IPS-11a (cell line): ENCODE measurements around the gene SLC38A4.
A peak's percentile ranks its signal among the peaks of the same experiment; 100 is the strongest.
"Not testable (repeated sequence)": the region's sequence is repeated elsewhere in the genome, so short reads cannot be mapped to it uniquely, and the experiment has no call there.

Source experiments
- H3K4me3 ChIP-seq: one replicate; pipeline ENCODE4 v1.5.1; 2013; ENCODE audit warnings: low read depth, low read length, control low read depth

Gene SLC38A4

DNA sequence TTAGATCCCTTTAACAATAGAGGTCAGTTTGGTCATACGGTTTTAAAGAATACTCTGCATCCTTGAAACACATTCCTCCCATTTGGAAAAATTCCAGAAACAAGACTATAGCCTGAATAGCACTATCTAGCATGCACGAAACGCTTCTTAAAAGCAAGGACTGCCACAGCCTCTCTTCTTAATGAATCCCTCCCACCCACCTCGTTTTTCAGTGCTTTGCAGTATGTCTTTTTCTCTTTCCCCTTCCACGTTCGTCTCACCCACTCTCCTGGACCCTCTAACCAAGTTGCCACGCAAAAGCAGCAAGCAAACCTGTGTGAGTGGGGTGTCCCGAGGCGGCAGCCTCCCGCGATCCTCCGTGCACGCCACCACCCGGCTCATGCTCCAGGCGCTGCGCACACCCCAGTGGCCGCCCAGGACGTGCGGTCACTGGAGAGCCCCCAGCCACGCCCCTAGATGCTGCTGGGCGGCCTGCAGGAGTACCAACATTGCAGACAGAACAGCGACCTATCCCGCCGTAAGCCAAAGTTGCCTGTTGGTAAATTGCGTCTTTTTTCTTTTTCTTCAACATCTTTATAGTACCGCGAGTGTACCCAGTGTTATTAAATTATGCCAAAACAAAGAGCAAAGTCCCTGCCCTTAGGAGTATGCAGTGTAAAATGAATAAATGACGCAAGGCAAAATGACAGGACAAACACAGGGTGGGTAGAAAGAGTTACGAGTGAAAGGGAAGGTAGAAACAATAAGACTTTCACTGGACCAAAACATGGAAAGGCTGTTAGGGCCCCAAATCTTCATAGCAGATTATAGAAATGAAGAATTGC lies at the start of gene SLC38A4:
TSS of gene SLC38A4 (minus strand) at position 407 of the 824 bp plus-strand sequence. CDS start 32,926 bp downstream, outside the sequence.
- H3K4me3 ChIP-seq, result peak within 1 kb of the TSS; percentile 38

GRCh38 chr12:46875095-46875494 lies 49.3 kb upstream of the SLC38A4 start:
- no peak overlapping the region for H3K4me3 ChIP-seq

DNA sequence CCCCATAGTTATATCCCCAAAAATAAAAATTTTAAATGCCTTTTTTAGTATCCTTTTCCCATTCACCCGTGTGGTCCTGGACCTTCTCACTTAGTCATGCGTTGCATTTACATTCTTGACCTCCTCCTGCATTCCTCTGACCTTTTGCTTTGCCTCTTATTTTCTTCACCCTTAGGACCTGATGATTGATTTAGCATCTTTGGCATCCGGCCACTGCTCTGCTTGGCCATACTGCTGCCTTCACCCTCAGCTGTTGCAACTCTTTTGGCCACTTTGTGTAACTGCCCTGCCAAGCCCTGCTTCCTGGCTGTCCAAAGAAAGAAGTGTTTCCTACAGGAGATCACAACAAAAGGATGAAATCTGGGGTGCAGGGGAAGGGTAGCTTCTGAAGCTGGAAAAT lies 48.8 kb upstream of the SLC38A4 start:
- H3K4me3 ChIP-seq, result no peak overlapping the region

GRCh38 chr12:46872135-46872534 lies 46.3 kb upstream of the SLC38A4 start:
- H3K4me3 ChIP-seq, result no peak overlapping the region

DNA sequence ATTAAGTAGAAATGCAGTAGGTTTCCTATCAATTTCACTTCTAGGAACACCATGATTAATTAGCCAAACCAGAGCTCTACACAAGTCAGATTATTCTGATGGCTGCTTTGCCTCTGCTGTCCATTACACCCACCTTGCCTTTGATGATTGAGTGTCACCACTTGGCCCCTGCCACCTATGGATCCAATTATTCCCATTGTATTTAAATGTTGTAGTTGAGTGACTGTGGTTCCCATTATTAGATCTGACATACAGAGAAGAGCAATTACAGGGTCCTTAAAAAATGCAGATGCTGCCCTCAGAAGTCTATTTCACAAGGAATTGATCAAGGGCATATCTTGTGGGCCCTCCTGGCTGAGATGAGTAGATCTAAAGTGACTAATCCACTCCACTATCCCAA lies 39.5 kb upstream of the SLC38A4 start:
- H3K4me3 ChIP-seq, result no peak overlapping the region

- no peak overlapping the region for H3K4me3 ChIP-seq
These were observed 32.6 kb upstream of the SLC38A4 start for GRCh38 chr12:46858368-46858767.

DNA sequence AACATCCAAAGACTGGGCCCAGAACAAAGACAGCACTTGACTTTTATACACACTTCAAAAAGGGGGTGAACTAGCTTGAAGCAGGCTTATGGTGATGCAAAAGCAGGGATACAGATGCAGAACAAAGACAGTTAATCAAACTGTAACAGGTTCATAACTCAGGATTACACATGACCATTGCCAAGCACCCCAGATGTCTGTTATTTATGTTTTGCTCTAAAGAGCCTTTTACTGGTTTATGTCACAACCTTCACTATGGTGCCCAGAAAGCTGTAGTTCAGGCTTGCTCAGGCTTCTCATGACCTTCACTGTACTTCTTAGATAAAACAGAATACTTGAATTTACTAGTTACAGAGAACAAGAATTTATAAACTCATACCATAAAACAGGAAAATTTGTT lies 31.7 kb upstream of the SLC38A4 start:
- no peak overlapping the region for H3K4me3 ChIP-seq

GRCh38 chr12:46855760-46856159 lies 30.0 kb upstream of the SLC38A4 start:
- H3K4me3 ChIP-seq, result no peak overlapping the region

DNA sequence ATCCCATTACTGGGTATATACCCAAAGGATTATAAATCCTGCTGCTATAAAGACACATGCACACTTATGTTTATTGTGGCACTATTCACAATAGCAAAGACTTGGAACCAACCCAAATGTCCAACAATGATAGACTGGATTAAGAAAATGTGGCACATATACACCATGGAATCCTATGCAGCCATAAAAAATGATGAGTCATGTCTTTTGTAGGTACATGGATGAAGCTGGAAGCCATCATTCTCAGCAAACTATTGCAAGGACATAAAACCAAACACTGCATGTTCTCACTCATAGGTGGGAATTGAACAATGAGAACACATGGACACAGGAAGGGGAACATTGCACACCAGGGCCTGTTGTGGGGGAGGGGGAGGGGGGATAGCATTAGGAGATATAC lies 28.4 kb upstream of the SLC38A4 start:
- H3K4me3 ChIP-seq, result not testable (repeated sequence)

DNA sequence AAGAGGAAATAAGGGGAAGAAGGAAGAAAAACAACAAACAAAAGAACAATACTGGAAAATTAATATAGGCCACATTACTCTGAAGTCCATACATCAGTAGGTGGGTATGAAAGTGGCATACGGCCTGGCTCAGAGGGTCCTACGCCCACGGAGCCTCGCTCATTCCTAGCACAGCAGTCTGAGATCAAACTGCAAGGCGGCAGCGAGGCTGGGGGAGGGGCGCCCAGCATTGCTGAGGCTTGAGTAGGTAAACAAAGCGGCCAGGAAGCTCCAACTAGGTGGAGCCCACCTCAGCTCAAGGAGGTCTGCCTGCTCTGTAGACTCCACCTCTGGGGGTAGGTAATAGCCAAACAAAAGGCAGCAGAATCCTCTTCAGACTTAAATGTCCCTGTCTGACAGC lies 23.0 kb upstream of the SLC38A4 start:
- not testable (repeated sequence) for H3K4me3 ChIP-seq

DNA sequence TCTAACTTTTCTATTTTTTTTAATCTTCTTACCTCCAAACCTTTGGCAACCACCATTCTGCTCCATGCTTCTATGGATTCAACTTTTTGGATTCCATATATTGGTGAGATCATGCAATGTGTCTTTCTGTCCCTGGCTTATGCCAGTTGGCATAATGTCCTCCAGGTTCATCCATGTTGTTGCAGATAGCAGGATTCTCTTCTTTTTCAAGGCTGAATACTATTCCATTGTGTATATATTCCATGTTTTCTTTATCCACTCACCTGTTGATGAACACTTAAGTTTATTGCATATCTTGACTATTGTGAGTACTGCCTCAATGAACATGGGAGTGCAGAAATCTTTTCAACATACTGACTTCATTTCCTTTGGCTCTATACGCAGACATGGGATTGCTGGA lies 21.2 kb upstream of the SLC38A4 start:
- H3K4me3 ChIP-seq, result no peak overlapping the region

GRCh38 chr12:46843811-46844210 lies 18.0 kb upstream of the SLC38A4 start:
- no peak overlapping the region for H3K4me3 ChIP-seq

DNA sequence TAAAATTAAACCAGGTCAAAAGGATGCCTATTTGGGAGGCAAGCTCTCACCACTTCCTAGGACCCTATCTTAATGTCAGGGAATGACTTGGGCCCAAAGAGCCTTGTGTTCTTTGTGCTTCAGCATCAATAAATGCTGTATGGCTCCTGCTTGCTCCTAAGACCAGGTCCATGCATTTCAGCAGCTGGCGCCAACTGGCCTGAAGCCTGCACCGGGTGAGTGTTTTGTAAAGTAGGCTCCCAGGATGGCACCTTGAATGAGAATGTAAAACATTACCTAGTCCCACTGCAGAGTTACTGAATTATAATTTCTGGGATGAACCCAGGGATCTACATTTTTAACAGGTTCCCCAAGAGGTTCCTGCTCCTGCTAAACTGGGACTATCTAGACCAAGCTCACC lies 16.1 kb upstream of the SLC38A4 start:
- H3K4me3 ChIP-seq, result no peak overlapping the region

DNA sequence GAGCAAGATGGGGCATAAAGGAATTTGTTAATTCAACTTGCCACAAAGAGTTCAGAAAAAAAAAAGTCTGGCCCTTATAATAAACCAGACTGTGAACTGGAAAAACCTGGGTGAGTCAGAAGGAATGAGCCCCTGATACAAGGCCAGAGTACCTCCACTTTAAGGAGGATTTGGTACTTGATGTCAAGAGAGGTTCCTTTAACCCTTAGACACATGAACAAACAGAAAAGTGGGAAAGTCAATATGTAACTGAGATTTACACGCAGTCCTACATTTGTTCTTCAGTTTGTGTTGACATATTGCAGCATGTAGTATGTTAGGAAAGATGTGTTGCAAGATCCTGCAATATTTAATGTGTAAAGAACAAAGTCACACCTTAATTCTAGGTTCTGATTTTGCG lies 14.2 kb upstream of the SLC38A4 start:
- H3K4me3 ChIP-seq, result no peak overlapping the region

- no peak overlapping the region for H3K4me3 ChIP-seq
These were observed 13.4 kb upstream of the SLC38A4 start for GRCh38 chr12:46839232-46839631.

GRCh38 chr12:46835785-46836184 lies 10.0 kb upstream of the SLC38A4 start:
- H3K4me3 ChIP-seq, result no peak overlapping the region

DNA sequence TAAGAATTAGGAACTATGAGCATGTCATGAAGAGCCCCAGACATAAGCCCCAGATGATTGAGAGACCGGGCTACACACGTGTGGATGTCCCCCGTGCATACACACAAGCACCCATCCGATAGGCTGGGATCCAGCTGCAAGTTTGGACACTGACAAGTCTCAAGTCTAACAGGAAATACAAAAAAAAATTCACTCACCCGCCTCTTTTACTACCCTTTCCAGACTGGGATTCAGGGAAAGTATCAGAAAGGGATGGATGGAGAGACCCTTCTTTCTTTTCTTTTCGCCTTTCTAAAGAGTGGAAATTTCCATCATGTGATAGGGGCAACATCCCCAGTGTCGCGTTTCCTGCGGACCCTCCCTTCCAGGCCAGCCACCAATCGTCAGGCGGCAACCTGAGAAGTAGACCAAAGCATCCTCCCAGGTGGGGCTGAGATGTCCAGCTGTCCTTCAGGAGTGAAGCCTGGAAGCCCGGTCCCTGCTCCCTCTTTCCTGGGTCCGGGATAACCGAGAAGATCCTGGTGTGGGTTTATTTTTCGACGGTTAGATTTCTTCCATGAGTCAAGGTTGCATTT lies 6.4 kb upstream of the SLC38A4 start:
- no peak overlapping the region for H3K4me3 ChIP-seq

DNA sequence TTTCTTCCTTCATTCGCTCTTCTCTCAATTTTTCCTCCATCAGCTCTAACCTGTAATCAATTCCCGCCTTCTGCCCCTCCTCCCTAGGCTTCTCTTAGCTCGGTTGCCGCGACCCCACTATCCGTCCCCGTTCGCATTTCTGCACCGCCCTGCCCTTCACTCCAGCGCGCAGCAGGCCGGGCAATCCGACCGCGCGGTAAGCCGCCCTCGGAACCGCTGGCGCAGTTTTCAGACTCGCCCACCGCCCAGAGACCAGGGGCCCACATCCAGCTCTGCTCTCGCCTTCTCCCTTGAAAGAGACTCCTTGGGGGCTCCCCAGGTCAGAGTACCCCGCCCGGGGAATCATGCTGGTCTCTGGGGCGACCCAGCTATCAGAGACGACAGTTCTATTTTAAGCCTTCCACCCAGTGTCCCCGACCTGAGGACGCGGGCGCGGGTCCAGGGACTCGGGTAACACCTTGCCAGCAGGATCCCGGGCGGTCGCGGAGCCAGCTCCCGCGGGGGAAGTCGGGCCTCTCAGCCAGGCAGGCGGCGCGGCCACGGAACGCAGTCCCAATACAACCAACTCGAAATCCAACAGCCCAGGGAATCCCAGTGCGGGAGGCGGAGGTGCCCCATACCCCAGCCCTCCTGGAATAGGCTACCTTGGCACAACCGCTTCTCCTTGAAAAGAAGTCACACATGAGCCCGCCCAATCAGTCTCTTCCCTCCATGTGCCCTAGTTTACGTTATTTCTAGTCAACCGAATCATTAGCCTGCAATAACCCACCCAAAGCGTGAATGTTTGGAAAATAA lies 5.7 kb upstream of the SLC38A4 start:
- peak overlapping the region; percentile 36 for H3K4me3 ChIP-seq

DNA sequence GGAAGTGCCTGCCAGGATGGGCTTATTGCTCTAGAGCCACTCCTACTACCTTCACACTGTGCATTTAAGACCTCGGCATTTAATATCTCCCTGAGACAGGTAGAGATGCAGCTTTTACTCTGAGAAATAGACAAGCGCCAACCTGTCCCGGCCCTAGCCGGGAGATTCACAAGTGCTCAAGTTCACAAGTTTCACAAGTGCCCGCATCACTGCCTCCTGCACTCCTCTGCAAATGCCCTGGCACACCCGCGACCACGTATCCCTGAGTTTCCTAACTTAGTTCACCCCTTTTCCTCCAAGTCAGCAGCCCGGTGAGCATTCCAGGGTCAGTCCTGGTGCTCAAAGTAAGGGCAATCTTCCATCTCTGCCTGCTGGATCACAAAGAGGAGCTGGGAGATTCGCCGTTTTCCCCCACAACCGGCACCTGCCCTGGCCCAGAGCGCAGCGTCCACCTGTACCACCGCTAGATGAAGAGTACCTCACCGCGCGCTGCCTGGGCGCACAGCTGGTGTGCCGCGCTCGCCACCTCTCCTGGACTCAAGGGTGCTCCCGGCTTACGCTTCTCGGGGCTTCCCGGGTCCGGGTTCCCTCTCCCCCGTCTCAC lies 5.0 kb upstream of the SLC38A4 start:
- H3K4me3 ChIP-seq, result peak overlapping the region; percentile 36

- H3K4me3 ChIP-seq, result no peak overlapping the region
These were observed 1.1 kb downstream of the SLC38A4 start for GRCh38 chr12:46824709-46825108.

GRCh38 chr12:46818642-46819041 lies 7.2 kb downstream of the SLC38A4 start:
- H3K4me3 ChIP-seq, result no peak overlapping the region
